Spleen (tissue), 7 donors: ENCODE results near the gene CHL1.

ENCODE experiments used
- POLR2A ChIP-seq, 3 donors: fragments of 450-650 bp; IDR thresholded peaks; one replicate each; pipeline ENCODE4 v1.5.1; 2017; ENCODE audit warnings: antibody characterized with exemption in 3 of 3, mild to moderate bottlenecking in 1 of 3
- POLR2AphosphoS5 ChIP-seq, 3 donors: sonication (generic); formaldehyde crosslinking; IDR thresholded peaks; one replicate each; pipeline ENCODE4 v1.5.1; 2017; ENCODE audit warnings: antibody characterized with exemption in 3 of 3
- TF ChIP-seq, protein P1 (sequence below), 11 experiments: fragments of 200-600 bp in 7 of 11; fragments of 450-650 bp in 4 of 11; sonication (generic) in 4 of 11; IDR thresholded peaks in 8 of 11; conservative IDR thresholded peaks in 3 of 11; 1 replicate in 7 of 11; 2 replicates in 4 of 11; pipeline versions ENCODE4 v1.4.0 to v1.8.0; 2016 to 2021; ENCODE audit warnings: antibody characterized with exemption in 11 of 11, inconsistent platforms in 4 of 11, mild to moderate bottlenecking in 1 of 11
- donor health status: DM: no; HTN: no; CAD: no; lungs with moderate emphysema.
- donor health status: DM: no; HTN: no; CAD: no.
- donor health status: DM: no; HTN: no; CAD: no.

DNA sequence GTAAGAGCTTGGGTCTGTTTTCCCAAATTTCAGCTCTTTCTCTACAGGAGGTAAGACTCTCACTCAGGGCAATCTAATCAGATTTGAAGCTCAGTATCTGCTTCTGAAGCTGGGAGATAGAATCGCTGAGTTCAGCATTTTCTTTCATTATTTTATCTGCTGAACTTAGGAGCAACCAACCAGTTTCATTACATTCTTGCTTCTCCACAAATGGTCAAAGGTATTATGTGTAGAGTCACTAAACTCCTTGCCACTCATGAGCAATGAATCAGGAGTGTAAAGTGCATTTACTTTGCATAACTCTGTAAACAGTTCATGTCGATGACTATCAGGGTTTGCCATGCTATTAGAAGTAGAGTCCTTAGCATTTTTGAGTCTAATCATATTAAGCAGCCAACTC lies 249.4 kb downstream of the CHL1 start:
- TF ChIP-seq, protein P1, sequence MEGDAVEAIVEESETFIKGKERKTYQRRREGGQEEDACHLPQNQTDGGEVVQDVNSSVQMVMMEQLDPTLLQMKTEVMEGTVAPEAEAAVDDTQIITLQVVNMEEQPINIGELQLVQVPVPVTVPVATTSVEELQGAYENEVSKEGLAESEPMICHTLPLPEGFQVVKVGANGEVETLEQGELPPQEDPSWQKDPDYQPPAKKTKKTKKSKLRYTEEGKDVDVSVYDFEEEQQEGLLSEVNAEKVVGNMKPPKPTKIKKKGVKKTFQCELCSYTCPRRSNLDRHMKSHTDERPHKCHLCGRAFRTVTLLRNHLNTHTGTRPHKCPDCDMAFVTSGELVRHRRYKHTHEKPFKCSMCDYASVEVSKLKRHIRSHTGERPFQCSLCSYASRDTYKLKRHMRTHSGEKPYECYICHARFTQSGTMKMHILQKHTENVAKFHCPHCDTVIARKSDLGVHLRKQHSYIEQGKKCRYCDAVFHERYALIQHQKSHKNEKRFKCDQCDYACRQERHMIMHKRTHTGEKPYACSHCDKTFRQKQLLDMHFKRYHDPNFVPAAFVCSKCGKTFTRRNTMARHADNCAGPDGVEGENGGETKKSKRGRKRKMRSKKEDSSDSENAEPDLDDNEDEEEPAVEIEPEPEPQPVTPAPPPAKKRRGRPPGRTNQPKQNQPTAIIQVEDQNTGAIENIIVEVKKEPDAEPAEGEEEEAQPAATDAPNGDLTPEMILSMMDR (IDR thresholded peaks at IDR 0.05 in 8 of 11, conservative IDR thresholded peaks at IDR 0.05 in 3 of 11), result no peak
- TF ChIP-seq POLR2A (IDR thresholded peaks at IDR 0.05) (no peak), POLR2AphosphoS5 (IDR thresholded peaks at IDR 0.05) (no peak)
